ENCODE data around the gene SH2D3A.

DNA sequence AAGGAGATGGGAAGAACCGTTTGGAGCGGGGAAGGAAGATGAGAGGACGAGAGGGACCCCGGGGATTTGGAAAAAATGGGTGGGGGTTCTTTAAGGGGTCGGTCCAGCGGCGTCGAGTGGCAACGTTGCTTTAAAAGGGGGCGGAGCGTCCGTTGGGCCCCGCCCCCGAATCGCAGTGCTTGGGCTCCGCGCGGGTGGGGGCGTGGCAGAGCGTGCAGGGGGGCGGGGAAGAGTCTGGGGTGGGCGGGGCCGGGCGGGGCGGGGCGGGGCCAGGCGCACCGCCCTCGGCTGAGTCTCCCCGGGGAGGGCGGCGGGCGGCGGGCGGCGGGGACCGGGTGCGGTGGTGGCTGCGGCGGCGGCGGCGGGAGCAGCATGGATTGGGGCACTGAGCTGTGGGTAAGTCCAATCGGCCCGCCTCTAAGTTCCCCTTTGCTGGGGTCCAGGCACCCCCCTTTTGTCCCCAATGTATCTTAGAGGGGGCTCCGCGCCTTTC, 27.8 kb downstream of the SH2D3A start, which contains the start of gene TRIP10:
- TF ChIP-seq, protein P1, sequence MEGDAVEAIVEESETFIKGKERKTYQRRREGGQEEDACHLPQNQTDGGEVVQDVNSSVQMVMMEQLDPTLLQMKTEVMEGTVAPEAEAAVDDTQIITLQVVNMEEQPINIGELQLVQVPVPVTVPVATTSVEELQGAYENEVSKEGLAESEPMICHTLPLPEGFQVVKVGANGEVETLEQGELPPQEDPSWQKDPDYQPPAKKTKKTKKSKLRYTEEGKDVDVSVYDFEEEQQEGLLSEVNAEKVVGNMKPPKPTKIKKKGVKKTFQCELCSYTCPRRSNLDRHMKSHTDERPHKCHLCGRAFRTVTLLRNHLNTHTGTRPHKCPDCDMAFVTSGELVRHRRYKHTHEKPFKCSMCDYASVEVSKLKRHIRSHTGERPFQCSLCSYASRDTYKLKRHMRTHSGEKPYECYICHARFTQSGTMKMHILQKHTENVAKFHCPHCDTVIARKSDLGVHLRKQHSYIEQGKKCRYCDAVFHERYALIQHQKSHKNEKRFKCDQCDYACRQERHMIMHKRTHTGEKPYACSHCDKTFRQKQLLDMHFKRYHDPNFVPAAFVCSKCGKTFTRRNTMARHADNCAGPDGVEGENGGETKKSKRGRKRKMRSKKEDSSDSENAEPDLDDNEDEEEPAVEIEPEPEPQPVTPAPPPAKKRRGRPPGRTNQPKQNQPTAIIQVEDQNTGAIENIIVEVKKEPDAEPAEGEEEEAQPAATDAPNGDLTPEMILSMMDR (IDR thresholded peaks at IDR 0.05; ENCODE audit: low read length): no peak
- TF ChIP-seq EZH2 (optimal IDR thresholded peaks at IDR 0.05; ENCODE audit: low read depth, low read length): no peak
